ACC112 (cell line): Measurements from ENCODE around the gene NR3C1.

Experiments
- H2AFZ ChIP-seq: fragments of 200-600 bp; sonication (generic); one replicate; pipeline ENCODE4 v1.6.0; 2017; ENCODE audit warnings: antibody characterized with exemption, low read length; ENCODE audit not compliant: unreplicated experiment
- H3K27ac ChIP-seq: fragments of 200-600 bp; sonication (generic); 2 replicates; pipeline ENCODE4 v1.5.1; 2014; ENCODE audit warnings: low read depth, mild to moderate bottlenecking, antibody characterized with exemption, low read length, moderate library complexity
- H3K27me3 ChIP-seq: fragments of 200-600 bp; sonication (generic); 2 replicates; pipeline ENCODE4 v1.6.1; 2014; ENCODE audit warnings: mild to moderate bottlenecking, antibody characterized with exemption, low read length, moderate library complexity, mixed read lengths; ENCODE audit not compliant: insufficient read depth
- H3K36me3 ChIP-seq: fragments of 200-600 bp; sonication (generic); 2 replicates; pipeline ENCODE4 v1.6.1; 2016; ENCODE audit warnings: mild to moderate bottlenecking, antibody characterized with exemption, low read length, moderate library complexity, mixed read lengths; ENCODE audit not compliant: insufficient read depth
- H3K4me1 ChIP-seq: fragments of 200-600 bp; sonication (generic); one replicate; pipeline ENCODE4 v1.6.1; 2016; ENCODE audit warnings: low read length, mixed read lengths; ENCODE audit not compliant: insufficient read depth, unreplicated experiment, control insufficient read depth
- H3K4me3 ChIP-seq: fragments of 200-600 bp; sonication (generic); 2 replicates; pipeline ENCODE4 v1.5.1; 2014; ENCODE audit warnings: mild to moderate bottlenecking, low read depth, low read length
- H3K79me2 ChIP-seq: fragments of 200-600 bp; sonication (generic); one replicate; pipeline ENCODE4 v1.6.0; 2016; ENCODE audit warnings: low read length; ENCODE audit not compliant: control insufficient read depth, unreplicated experiment, insufficient read depth

NR3C1 gene

GRCh38 chr5:143244000-143244736 is 159.3 kb downstream of the NR3C1 start:
- peaks cover 60% of the 10 kb centered on the region for H3K4me1 ChIP-seq
- peak overlapping the region; percentile 49 for H2AFZ ChIP-seq

GRCh38 chr5:143243103-143243502 is 160.4 kb downstream of the NR3C1 start:
- Histone ChIP-seq H3K79me2 (peaks cover 5% of the 10 kb centered on the region), H3K4me1 (peaks cover 49% of the 10 kb centered on the region), H2AFZ (no peak overlapping the region), H3K27me3 (no peaks in the 10 kb centered on the region), H3K4me3 (peak overlapping the region; percentile 66; the same call in 1 of the 2 replicates), H3K36me3 (no peaks in the 10 kb centered on the region), H3K27ac (peak overlapping the region; percentile 98)

More at GRCh38 chr5:143244000-143244736, 159.3 kb downstream of the NR3C1 start:
- peak overlapping the region; percentile 66 for H3K4me3 ChIP-seq
- H3K27ac ChIP-seq = peak overlapping the region; percentile 98
- H3K79me2 ChIP-seq = peaks cover 5% of the 10 kb centered on the region
- H3K27me3 ChIP-seq = no peaks in the 10 kb centered on the region
- no peaks in the 10 kb centered on the region for H3K36me3 ChIP-seq

- Histone ChIP-seq H3K36me3 (no peaks in the 10 kb centered on the region), H2AFZ (no peak overlapping the region), H3K27me3 (no peaks in the 10 kb centered on the region), H3K4me1 (peaks cover 49% of the 10 kb centered on the region), H3K4me3 (peak overlapping the region; percentile 28; the same call in 1 of the 2 replicates), H3K27ac (peak overlapping the region; percentile 98), H3K79me2 (peaks cover 5% of the 10 kb centered on the region)
Measured at GRCh38 chr5:143241892-143242291, 161.6 kb downstream of the NR3C1 start.

GRCh38 chr5:143239882-143240518 is 163.5 kb downstream of the NR3C1 start:
- Histone ChIP-seq H3K27ac (no peak overlapping the region), H3K27me3 (no peaks in the 10 kb centered on the region), H2AFZ (no peak overlapping the region), H3K79me2 (peaks cover 5% of the 10 kb centered on the region), H3K4me1 (peaks cover 41% of the 10 kb centered on the region), H3K4me3 (no peak overlapping the region), H3K36me3 (no peaks in the 10 kb centered on the region)

- peaks cover 35% of the 10 kb centered on the region for H3K4me1 ChIP-seq
- no peak overlapping the region for H3K4me3 ChIP-seq
- no peaks in the 10 kb centered on the region for H3K27me3 ChIP-seq
- no peaks in the 10 kb centered on the region for H3K36me3 ChIP-seq
- peaks cover 5% of the 10 kb centered on the region for H3K79me2 ChIP-seq
- H2AFZ ChIP-seq = no peak overlapping the region
- H3K27ac ChIP-seq = no peak overlapping the region
Measured at GRCh38 chr5:143238620-143239019, 164.9 kb downstream of the NR3C1 start.

- Histone ChIP-seq H3K36me3 (no peaks in the 10 kb centered on the region), H3K79me2 (no peaks in the 10 kb centered on the region), H3K27me3 (no peaks in the 10 kb centered on the region), H3K4me1 (peaks cover 26% of the 10 kb centered on the region), H3K4me3 (no peak overlapping the region), H3K27ac (no peak overlapping the region), H2AFZ (no peak overlapping the region)
Measured at GRCh38 chr5:143237664-143238063, 165.8 kb downstream of the NR3C1 start.

- Histone ChIP-seq H3K79me2 (no peaks in the 10 kb centered on the region), H3K27ac (no peak overlapping the region), H3K4me1 (peaks cover 16% of the 10 kb centered on the region), H3K4me3 (no peak overlapping the region), H2AFZ (no peak overlapping the region), H3K36me3 (no peaks in the 10 kb centered on the region), H3K27me3 (no peaks in the 10 kb centered on the region)
Measured at GRCh38 chr5:143236682-143237081, 166.8 kb downstream of the NR3C1 start.

GRCh38 chr5:143235423-143235822 is 168.1 kb downstream of the NR3C1 start:
- no peaks in the 10 kb centered on the region for H3K36me3 ChIP-seq
- H3K27ac ChIP-seq = peak overlapping the region; percentile 35; the same call in 1 of the 2 replicates
- no peaks in the 10 kb centered on the region for H3K27me3 ChIP-seq
- peaks cover 14% of the 10 kb centered on the region for H3K4me1 ChIP-seq
- no peak overlapping the region for H2AFZ ChIP-seq
- H3K79me2 ChIP-seq = no peaks in the 10 kb centered on the region
- H3K4me3 ChIP-seq = no peak overlapping the region

GRCh38 chr5:143234162-143234842 is 169.2 kb downstream of the NR3C1 start:
- Histone ChIP-seq H3K79me2 (no peaks in the 10 kb centered on the region), H3K27me3 (no peaks in the 10 kb centered on the region), H3K4me3 (no peak overlapping the region), H2AFZ (no peak overlapping the region), H3K4me1 (peaks cover 14% of the 10 kb centered on the region), H3K27ac (no peak overlapping the region), H3K36me3 (no peaks in the 10 kb centered on the region)

GRCh38 chr5:143233031-143233430 is 170.5 kb downstream of the NR3C1 start:
- H3K4me3 ChIP-seq = no peak overlapping the region
- no peak overlapping the region for H3K27ac ChIP-seq

More at GRCh38 chr5:143233031-143233430, 170.5 kb downstream of the NR3C1 start:
- H3K36me3 ChIP-seq = no peaks in the 10 kb centered on the region
- peaks cover 14% of the 10 kb centered on the region for H3K4me1 ChIP-seq
- no peak overlapping the region for H2AFZ ChIP-seq
- no peaks in the 10 kb centered on the region for H3K27me3 ChIP-seq
- H3K79me2 ChIP-seq = no peaks in the 10 kb centered on the region
